ENCODE data around the gene RASGRP4.
"Not testable (repeated sequence)": the region's sequence is repeated elsewhere in the genome, so short reads cannot be mapped to it uniquely, and the experiment has no call there.

Gene RASGRP4

DNA sequence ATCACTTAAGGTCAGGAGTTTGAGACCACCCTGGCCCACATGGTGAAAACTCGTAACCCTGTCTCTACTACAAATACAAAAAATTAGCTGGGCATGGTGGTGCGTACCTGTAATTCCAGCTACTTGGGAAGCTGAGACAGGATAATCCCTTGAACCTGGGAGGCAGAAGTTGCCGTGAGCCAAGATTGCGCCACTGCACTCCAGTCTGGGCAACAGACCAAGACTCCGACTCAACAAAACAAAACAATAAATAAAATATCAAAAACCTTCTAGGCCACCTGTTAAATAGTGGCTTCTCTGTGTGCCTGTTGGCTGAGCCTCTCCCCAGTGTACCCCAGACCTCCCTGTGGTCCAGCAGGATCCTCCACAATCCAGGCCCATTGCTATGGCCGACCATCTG is 54.9 kb downstream of the RASGRP4 start:
- DNase-seq (ENCODE audit: low read depth in 2 of 2) = no peak

GRCh38 chr19:38370299-38370698 is 55.7 kb downstream of the RASGRP4 start:
- DNase-seq (ENCODE audit: low read depth in 2 of 2) = no peak

GRCh38 chr19:38369584-38369983 is 56.4 kb downstream of the RASGRP4 start:
- no peak for DNase-seq (ENCODE audit: low read depth in 2 of 2)

- no peak for DNase-seq (ENCODE audit: low read depth in 2 of 2)
Measured at GRCh38 chr19:38367041-38367440, 59.0 kb downstream of the RASGRP4 start.

DNA sequence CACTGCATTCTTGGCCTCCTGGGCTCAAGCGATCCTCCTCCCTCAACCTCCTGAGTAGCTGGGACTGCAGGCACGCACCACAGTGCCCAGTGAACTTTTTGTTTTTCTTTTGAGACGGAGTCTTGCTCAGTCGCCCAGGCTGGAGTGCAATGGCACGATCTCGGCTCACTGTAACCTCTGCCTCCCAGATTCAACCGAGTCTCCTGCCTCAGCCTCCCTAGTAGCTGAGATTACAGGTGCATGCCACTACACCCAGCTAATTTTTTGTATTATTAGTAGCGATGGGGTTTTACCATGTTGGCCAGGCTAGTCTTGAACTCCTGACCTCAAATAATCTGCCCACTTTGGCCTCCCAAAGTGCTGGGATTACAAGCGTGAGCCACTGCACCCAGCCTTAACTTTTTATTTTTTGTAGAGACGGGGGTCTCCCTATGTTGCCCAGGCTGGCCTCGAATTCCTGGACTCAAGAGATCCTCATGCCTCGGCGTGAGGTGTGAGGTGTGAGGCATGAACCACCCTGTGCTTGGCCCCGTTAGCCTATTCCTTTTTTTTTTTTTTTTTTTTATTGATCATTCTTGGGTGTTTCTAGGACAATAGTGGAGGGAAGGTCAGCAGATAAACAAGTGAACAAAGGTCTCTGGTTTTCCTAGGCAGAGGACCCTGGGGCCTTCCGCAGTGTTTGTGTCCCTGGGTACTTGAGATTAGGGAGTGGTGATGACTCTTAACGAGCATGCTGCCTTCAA is 62.9 kb downstream of the RASGRP4 start:
- not testable (repeated sequence) for DNase-seq (ENCODE audit: low read depth in 2 of 2)

GRCh38 chr19:38362076-38362945 is 63.7 kb downstream of the RASGRP4 start:
- peak; percentile 72 to 84 for DNase-seq (ENCODE audit: low read depth in 2 of 2)

GRCh38 chr19:38361633-38362075 is 64.4 kb downstream of the RASGRP4 start:
- DNase-seq (ENCODE audit: low read depth in 2 of 2) = peak; percentile 58 to 68

DNA sequence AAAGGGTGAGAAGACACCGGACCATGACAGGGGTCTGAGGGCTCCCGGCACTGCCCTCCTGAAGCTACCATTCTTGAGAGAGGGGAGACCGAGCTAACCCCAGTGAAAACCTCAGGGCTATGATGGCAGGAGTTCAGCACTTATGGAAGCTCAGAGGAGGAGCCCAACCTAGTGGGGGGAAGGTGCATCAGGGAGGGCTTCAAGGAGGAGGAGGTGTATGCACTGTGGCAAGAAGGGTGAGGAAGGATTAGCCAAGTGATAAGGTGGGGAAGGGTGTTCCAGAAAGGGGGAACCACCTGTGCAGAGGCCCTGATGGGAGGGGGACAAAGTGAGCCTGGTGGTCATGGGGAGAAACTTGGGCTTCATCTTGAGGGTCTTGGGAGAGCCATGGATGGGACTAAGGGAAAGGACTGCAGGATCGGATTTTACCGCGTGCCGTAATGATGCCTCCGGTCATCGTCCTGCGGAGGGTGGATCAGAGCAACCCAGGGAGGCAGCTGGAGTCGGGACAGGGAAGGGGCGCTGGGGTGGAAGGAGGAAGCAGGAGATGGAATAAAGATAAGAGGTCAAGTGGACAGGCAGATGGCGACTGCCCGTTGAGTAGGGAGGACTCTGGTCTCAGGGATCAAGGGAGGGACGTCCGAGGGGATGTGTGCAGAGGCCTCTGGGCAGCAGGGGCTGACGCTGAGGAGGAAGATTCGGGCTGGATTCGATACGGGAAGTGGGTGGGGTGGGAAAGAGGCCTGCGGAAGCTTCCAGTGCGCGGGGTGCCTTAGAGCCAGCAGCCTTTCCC is 65.0 kb downstream of the RASGRP4 start:
- DNase-seq (ENCODE audit: low read depth in 2 of 2) = no peak

DNA sequence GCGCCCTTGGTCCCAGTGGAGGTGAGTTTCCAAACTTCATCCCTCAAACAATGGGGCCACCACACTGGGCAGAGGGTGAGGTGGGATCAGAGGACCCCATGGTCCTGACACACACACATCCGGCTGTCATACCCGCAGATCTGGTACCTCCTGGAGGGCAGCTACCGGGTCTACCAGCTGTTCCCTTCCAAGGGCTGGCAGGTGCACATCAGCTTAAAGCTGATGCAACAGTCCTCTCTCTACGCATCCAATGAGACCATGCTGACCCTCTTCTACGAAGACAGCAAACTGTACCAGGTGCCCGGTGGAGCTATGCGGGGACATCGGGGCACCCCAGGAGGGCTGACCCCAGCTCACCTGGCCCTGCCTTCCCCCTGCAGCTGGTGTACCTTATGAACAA is 65.7 kb downstream of the RASGRP4 start:
- no peak for DNase-seq (ENCODE audit: low read depth in 2 of 2)

GRCh38 chr19:38359242-38360021 is 66.6 kb downstream of the RASGRP4 start:
- no peak for DNase-seq (ENCODE audit: low read depth in 2 of 2)

Measured in stimulated activated CD8-positive, alpha-beta memory T cell treated with anti-CD3 and anti-CD28 coated beads, Interleukin-15, amount 100 ng/mL, for 48 hours (primary cell).